HEK293 (cell line): Measurements from ENCODE around the gene NNT.

Source experiments
- BCL11B ChIP-seq: fragments of 450-650 bp; formaldehyde crosslinking; IDR thresholded peaks from 2 replicates; pipeline ENCODE4 v1.5.1; 2016; ENCODE audit warnings: low read depth, missing biosample characterization, missing genetic modification characterization
- GLI2 ChIP-seq: fragments of 450-650 bp; formaldehyde crosslinking; IDR thresholded peaks from 2 replicates; pipeline ENCODE4; 2017; ENCODE audit warnings: missing biosample characterization, missing genetic modification characterization, low read depth, borderline replicate concordance
- GLIS1 ChIP-seq: fragments of 450-650 bp; formaldehyde crosslinking; IDR thresholded peaks from 2 replicates; pipeline ENCODE4 v1.5.1; 2016; ENCODE audit warnings: missing biosample characterization, missing genetic modification characterization
- GLIS2 ChIP-seq: fragments of 450-650 bp; formaldehyde crosslinking; IDR thresholded peaks from 2 replicates; pipeline ENCODE4 v1.5.1; 2016; ENCODE audit warnings: missing biosample characterization, missing genetic modification characterization
- KLF1 ChIP-seq: fragments of 450-650 bp; formaldehyde crosslinking; IDR thresholded peaks from 2 replicates; pipeline ENCODE4 v1.5.1; 2016; ENCODE audit warnings: missing biosample characterization, missing genetic modification characterization
- PRDM1 ChIP-seq: fragments of 450-650 bp; formaldehyde crosslinking; IDR thresholded peaks from 2 replicates; pipeline ENCODE4; 2016; ENCODE audit warnings: missing biosample characterization, missing genetic modification characterization
- SCRT1 ChIP-seq: fragments of 450-650 bp; formaldehyde crosslinking; IDR thresholded peaks from 2 replicates; pipeline ENCODE4 v1.5.1; 2016; ENCODE audit warnings: missing biosample characterization, missing genetic modification characterization, borderline replicate concordance
- ZBTB20 ChIP-seq: fragments of 450-650 bp; formaldehyde crosslinking; IDR thresholded peaks from 2 replicates; pipeline ENCODE4 v1.5.1; 2016; ENCODE audit warnings: missing biosample characterization, missing genetic modification characterization
- ZNF138 ChIP-seq: fragments of 450-650 bp; formaldehyde crosslinking; IDR thresholded peaks from 2 replicates; pipeline ENCODE4 v1.5.1; 2016; ENCODE audit warnings: missing biosample characterization, missing genetic modification characterization, borderline replicate concordance
- ZNF202 ChIP-seq: fragments of 450-650 bp; formaldehyde crosslinking; IDR thresholded peaks from 2 replicates; pipeline ENCODE4 v1.5.1; 2016; ENCODE audit warnings: missing biosample characterization, missing genetic modification characterization, borderline replicate concordance
- ZNF214 ChIP-seq: fragments of 450-650 bp; formaldehyde crosslinking; IDR thresholded peaks from 2 replicates; pipeline ENCODE4 v1.5.1; 2017; ENCODE audit warnings: missing biosample characterization, mild to moderate bottlenecking, missing genetic modification characterization, borderline replicate concordance
- ZNF335 ChIP-seq: fragments of 450-650 bp; formaldehyde crosslinking; conservative IDR thresholded peaks from 2 replicates; pipeline ENCODE4 v1.5.1; 2016; ENCODE audit warnings: missing biosample characterization, missing genetic modification characterization
- ZNF391 ChIP-seq: fragments of 450-650 bp; formaldehyde crosslinking; IDR thresholded peaks from 2 replicates; pipeline ENCODE4 v1.5.1; 2016; ENCODE audit warnings: low read depth, missing biosample characterization, missing genetic modification characterization, borderline replicate concordance
- ZNF423 ChIP-seq: fragments of 450-650 bp; formaldehyde crosslinking; IDR thresholded peaks from 2 replicates; pipeline ENCODE4 v1.5.1; 2016; ENCODE audit warnings: missing biosample characterization, missing genetic modification characterization
- ZNF501 ChIP-seq: fragments of 450-650 bp; formaldehyde crosslinking; IDR thresholded peaks from 2 replicates; pipeline ENCODE4 v1.5.1; 2016; ENCODE audit warnings: missing biosample characterization, missing genetic modification characterization
- ZNF629 ChIP-seq: fragments of 450-650 bp; formaldehyde crosslinking; IDR thresholded peaks from 2 replicates; pipeline ENCODE4 v1.5.1; 2017; ENCODE audit warnings: missing biosample characterization, missing genetic modification characterization
- ZNF664 ChIP-seq: fragments of 450-650 bp; formaldehyde crosslinking; IDR thresholded peaks from 2 replicates; pipeline ENCODE4 v1.5.1; 2016; ENCODE audit warnings: missing biosample characterization, missing genetic modification characterization
- ZXDB ChIP-seq: fragments of 450-650 bp; formaldehyde crosslinking; IDR thresholded peaks from 2 replicates; pipeline ENCODE4 v1.5.1; 2016; ENCODE audit warnings: missing biosample characterization, missing genetic modification characterization
- TF ChIP-seq, protein P1 (sequence below): fragments of 450-650 bp; formaldehyde crosslinking; IDR thresholded peaks from 2 replicates; pipeline ENCODE4 v1.5.1; 2017; ENCODE audit warnings: missing biosample characterization, mild to moderate bottlenecking, missing genetic modification characterization, moderate library complexity
- TF ChIP-seq, protein P2 (sequence below): fragments of 450-650 bp; formaldehyde crosslinking; IDR thresholded peaks from 2 replicates; pipeline ENCODE4 v1.5.1; 2016; ENCODE audit warnings: missing biosample characterization, missing genetic modification characterization
- TF ChIP-seq, protein P3 (sequence below): fragments of 450-650 bp; formaldehyde crosslinking; IDR thresholded peaks from 2 replicates; pipeline ENCODE4 v1.5.1; 2017; ENCODE audit warnings: missing biosample characterization, missing genetic modification characterization
- TF ChIP-seq, protein P4 (sequence below): fragments of 450-650 bp; formaldehyde crosslinking; conservative IDR thresholded peaks from 2 replicates; pipeline ENCODE4 v1.5.1; 2016; ENCODE audit warnings: low read depth, missing biosample characterization, missing genetic modification characterization
- TF ChIP-seq, protein P5 (sequence below): fragments of 450-650 bp; formaldehyde crosslinking; IDR thresholded peaks from 2 replicates; pipeline ENCODE4 v1.5.1; 2016; ENCODE audit warnings: missing biosample characterization, missing genetic modification characterization
- TF ChIP-seq, protein P6 (sequence below): fragments of 450-650 bp; formaldehyde crosslinking; IDR thresholded peaks from 2 replicates; pipeline ENCODE4 v1.5.1; 2016; ENCODE audit warnings: missing biosample characterization, missing genetic modification characterization
- TF ChIP-seq, protein P7 (sequence below): sonication (generic); formaldehyde crosslinking; IDR thresholded peaks from 2 replicates; pipeline ENCODE4 v1.8.1; 2022; ENCODE audit warnings: mild to moderate bottlenecking, moderate library complexity, missing genetic modification reagents

Gene NNT

DNA sequence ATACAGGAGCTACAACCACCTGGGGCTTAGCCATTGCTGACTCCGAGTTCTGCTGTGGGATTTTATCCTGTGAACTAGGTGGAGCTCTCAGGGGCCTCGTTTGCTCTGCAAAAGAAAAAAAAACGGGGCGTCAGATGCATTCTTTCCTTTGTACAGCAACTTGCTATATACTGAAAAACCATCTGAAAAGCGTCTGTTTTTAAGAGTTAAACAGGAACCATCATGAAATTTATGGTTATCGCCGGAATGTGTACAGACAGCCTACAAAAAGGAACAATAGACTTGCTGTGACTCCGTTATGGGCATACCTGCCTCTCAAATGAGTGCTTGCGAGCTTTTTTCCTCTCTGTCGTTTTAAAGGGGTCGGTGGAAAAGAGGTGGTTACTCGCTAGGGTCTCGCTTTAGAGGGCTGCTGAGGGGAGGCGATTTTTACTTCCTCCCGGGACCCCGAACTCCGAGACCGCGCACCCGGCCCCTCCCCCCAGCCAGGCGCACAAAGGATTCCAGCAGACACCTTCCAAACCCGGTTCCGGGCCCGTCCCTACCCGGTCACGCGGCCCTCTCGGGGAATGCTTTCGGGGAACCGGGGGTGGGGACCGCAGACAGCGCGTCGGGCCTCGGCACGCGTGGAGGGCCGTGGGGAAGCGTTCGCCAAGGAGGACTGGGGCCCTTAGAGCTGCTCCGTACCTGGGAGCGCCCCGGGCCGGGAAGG lies 46.9 kb upstream of the NNT start (continued):
- TF ChIP-seq GLIS2 (tag by site-specific recombination) (peak; percentile 82), SCRT1 (tag by site-specific recombination) (no peak), ZNF501 (tag by site-specific recombination) (0 out of 2 replicates have a peak, but pooled peaks have one; percentile 27), ZXDB (tag by site-specific recombination) (peak; percentile 13), ZNF629 (tag by site-specific recombination) (0 out of 2 replicates have a peak, but pooled peaks have one; percentile 9), ZNF138 (no peak), ZNF202 (tag by site-specific recombination) (no peak), BCL11B (tag by site-specific recombination) (no peak), PRDM1 (no peak), ZNF335 (tag by site-specific recombination) (peak; percentile 85), ZBTB20 (tag by site-specific recombination) (peak; percentile 97), GLIS1 (tag by site-specific recombination) (no peak; the same call in 1 of the 2 replicates), ZNF423 (tag by site-specific recombination) (no peak), ZNF664 (no peak), KLF1 (tag by site-specific recombination) (no peak), ZNF214 (tag by site-specific recombination) (no peak), ZNF391 (no peak), GLI2 (tag by site-specific recombination) (no peak)
- TF ChIP-seq, protein P1, sequence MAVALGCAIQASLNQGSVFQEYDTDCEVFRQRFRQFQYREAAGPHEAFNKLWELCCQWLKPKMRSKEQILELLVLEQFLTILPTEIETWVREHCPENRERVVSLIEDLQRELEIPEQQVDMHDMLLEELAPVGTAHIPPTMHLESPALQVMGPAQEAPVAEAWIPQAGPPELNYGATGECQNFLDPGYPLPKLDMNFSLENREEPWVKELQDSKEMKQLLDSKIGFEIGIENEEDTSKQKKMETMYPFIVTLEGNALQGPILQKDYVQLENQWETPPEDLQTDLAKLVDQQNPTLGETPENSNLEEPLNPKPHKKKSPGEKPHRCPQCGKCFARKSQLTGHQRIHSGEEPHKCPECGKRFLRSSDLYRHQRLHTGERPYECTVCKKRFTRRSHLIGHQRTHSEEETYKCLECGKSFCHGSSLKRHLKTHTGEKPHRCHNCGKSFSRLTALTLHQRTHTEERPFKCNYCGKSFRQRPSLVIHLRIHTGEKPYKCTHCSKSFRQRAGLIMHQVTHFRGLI (tag by site-specific recombination) = no peak
- TF ChIP-seq, protein P2, sequence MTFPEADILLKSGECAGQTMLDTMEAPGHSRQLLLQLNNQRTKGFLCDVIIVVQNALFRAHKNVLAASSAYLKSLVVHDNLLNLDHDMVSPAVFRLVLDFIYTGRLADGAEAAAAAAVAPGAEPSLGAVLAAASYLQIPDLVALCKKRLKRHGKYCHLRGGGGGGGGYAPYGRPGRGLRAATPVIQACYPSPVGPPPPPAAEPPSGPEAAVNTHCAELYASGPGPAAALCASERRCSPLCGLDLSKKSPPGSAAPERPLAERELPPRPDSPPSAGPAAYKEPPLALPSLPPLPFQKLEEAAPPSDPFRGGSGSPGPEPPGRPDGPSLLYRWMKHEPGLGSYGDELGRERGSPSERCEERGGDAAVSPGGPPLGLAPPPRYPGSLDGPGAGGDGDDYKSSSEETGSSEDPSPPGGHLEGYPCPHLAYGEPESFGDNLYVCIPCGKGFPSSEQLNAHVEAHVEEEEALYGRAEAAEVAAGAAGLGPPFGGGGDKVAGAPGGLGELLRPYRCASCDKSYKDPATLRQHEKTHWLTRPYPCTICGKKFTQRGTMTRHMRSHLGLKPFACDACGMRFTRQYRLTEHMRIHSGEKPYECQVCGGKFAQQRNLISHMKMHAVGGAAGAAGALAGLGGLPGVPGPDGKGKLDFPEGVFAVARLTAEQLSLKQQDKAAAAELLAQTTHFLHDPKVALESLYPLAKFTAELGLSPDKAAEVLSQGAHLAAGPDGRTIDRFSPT (tag by site-specific recombination) = no peak
- TF ChIP-seq, protein P3, sequence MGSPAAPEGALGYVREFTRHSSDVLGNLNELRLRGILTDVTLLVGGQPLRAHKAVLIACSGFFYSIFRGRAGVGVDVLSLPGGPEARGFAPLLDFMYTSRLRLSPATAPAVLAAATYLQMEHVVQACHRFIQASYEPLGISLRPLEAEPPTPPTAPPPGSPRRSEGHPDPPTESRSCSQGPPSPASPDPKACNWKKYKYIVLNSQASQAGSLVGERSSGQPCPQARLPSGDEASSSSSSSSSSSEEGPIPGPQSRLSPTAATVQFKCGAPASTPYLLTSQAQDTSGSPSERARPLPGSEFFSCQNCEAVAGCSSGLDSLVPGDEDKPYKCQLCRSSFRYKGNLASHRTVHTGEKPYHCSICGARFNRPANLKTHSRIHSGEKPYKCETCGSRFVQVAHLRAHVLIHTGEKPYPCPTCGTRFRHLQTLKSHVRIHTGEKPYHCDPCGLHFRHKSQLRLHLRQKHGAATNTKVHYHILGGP (tag by site-specific recombination) = peak; percentile 96
- TF ChIP-seq, protein P4, sequence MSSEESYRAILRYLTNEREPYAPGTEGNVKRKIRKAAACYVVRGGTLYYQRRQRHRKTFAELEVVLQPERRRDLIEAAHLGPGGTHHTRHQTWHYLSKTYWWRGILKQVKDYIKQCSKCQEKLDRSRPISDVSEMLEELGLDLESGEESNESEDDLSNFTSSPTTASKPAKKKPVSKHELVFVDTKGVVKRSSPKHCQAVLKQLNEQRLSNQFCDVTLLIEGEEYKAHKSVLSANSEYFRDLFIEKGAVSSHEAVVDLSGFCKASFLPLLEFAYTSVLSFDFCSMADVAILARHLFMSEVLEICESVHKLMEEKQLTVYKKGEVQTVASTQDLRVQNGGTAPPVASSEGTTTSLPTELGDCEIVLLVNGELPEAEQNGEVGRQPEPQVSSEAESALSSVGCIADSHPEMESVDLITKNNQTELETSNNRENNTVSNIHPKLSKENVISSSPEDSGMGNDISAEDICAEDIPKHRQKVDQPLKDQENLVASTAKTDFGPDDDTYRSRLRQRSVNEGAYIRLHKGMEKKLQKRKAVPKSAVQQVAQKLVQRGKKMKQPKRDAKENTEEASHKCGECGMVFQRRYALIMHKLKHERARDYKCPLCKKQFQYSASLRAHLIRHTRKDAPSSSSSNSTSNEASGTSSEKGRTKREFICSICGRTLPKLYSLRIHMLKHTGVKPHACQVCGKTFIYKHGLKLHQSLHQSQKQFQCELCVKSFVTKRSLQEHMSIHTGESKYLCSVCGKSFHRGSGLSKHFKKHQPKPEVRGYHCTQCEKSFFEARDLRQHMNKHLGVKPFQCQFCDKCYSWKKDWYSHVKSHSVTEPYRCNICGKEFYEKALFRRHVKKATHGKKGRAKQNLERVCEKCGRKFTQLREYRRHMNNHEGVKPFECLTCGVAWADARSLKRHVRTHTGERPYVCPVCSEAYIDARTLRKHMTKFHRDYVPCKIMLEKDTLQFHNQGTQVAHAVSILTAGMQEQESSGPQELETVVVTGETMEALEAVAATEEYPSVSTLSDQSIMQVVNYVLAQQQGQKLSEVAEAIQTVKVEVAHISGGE = peak; percentile 30; the same call in 1 of the 2 replicates
- TF ChIP-seq, protein P5, sequence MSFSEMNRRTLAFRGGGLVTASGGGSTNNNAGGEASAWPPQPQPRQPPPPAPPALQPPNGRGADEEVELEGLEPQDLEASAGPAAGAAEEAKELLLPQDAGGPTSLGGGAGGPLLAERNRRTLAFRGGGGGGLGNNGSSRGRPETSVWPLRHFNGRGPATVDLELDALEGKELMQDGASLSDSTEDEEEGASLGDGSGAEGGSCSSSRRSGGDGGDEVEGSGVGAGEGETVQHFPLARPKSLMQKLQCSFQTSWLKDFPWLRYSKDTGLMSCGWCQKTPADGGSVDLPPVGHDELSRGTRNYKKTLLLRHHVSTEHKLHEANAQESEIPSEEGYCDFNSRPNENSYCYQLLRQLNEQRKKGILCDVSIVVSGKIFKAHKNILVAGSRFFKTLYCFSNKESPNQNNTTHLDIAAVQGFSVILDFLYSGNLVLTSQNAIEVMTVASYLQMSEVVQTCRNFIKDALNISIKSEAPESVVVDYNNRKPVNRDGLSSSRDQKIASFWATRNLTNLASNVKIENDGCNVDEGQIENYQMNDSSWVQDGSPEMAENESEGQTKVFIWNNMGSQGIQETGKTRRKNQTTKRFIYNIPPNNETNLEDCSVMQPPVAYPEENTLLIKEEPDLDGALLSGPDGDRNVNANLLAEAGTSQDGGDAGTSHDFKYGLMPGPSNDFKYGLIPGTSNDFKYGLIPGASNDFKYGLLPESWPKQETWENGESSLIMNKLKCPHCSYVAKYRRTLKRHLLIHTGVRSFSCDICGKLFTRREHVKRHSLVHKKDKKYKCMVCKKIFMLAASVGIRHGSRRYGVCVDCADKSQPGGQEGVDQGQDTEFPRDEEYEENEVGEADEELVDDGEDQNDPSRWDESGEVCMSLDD (tag by site-specific recombination) = peak; percentile 65; the same call in 1 of the 2 replicates
- TF ChIP-seq, protein P6, sequence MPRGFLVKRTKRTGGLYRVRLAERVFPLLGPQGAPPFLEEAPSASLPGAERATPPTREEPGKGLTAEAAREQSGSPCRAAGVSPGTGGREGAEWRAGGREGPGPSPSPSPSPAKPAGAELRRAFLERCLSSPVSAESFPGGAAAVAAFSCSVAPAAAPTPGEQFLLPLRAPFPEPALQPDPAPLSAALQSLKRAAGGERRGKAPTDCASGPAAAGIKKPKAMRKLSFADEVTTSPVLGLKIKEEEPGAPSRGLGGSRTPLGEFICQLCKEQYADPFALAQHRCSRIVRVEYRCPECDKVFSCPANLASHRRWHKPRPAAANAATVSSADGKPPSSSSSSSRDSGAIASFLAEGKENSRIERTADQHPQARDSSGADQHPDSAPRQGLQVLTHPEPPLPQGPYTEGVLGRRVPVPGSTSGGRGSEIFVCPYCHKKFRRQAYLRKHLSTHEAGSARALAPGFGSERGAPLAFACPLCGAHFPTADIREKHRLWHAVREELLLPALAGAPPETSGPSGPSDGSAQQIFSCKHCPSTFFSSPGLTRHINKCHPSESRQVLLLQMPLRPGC (tag by site-specific recombination) = peak; percentile 81
- TF ChIP-seq, protein P7, sequence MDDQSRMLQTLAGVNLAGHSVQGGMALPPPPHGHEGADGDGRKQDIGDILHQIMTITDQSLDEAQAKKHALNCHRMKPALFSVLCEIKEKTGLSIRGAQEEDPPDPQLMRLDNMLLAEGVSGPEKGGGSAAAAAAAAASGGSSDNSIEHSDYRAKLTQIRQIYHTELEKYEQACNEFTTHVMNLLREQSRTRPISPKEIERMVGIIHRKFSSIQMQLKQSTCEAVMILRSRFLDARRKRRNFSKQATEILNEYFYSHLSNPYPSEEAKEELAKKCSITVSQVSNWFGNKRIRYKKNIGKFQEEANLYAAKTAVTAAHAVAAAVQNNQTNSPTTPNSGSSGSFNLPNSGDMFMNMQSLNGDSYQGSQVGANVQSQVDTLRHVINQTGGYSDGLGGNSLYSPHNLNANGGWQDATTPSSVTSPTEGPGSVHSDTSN (CRISPR knock-in tag) = no peak; the same call in 1 of the 2 replicates
